GM12872 (cell line): ENCODE results near the gene WNT16.

Experiments used
- CTCF ChIP-seq: IDR thresholded peaks from 3 replicates; pipeline ENCODE4 v1.5.1; 2011; ENCODE audit warnings: low read depth, mild to moderate bottlenecking, low read length, moderate library complexity; ENCODE audit not compliant: insufficient read depth

WNT16 gene

GRCh38 chr7:121376979-121377378 is 48.2 kb downstream of the WNT16 start:
- 0 out of 3 replicates have a peak, but pooled peaks have one; percentile 5 for TF ChIP-seq CTCF

GRCh38 chr7:121379930-121380329 is 51.1 kb downstream of the WNT16 start:
- TF ChIP-seq CTCF, result no peak

GRCh38 chr7:121382473-121382872 is 53.7 kb downstream of the WNT16 start:
- no peak for TF ChIP-seq CTCF

GRCh38 chr7:121383235-121383910 is 54.6 kb downstream of the WNT16 start:
- TF ChIP-seq CTCF, result no peak

- TF ChIP-seq CTCF, result no peak
Measured at GRCh38 chr7:121384265-121384664, 55.5 kb downstream of the WNT16 start.

GRCh38 chr7:121385056-121385799 is 56.4 kb downstream of the WNT16 start:
- no peak for TF ChIP-seq CTCF

- 0 out of 3 replicates have a peak, but pooled peaks have one; percentile 2 for TF ChIP-seq CTCF
Measured at GRCh38 chr7:121385800-121386179, 57.0 kb downstream of the WNT16 start.
